Fibroblast of the aortic adventitia (primary cell): ENCODE data around the gene STEAP4. TPM values are rescaled to one million over a fixed set of nuclear protein-coding genes. Genes with fewer than 3 reads are reported as not detected.

Source experiments
- DNase-seq: peaks from one replicate; pipeline ENCODE4 v3.0.0-alpha.2; 2010; ENCODE audit warnings: low read depth
- H3K4me3 ChIP-seq: 2 replicates; pipeline ENCODE4 v1.5.1; 2011; ENCODE audit warnings: low read depth, mild to moderate bottlenecking, control low read depth, low read length, moderate library complexity
- CTCF ChIP-seq: IDR thresholded peaks from 2 replicates; pipeline ENCODE4 v1.5.1; 2011; ENCODE audit warnings: mild to moderate bottlenecking, low read length, control low read depth, inconsistent platforms; ENCODE audit not compliant: insufficient read depth
- total RNA-seq: library from RNA; depleted of rRNA; stranded (reverse); fragments of >200 nt; gene quantifications from 2 replicates; pipeline ENCODE4 v1.2.3, GENCODE V29; 2012; ENCODE audit warnings: low replicate concordance

Gene STEAP4
- total RNA-seq, 1 donor = 2.1 TPM

- no peak overlapping the region for H3K4me3 ChIP-seq
- no peak for TF ChIP-seq CTCF
- DNase-seq = no peak
These were observed 23.1 kb upstream of the STEAP4 start for GRCh38 chr7:88329532-88330463.

GRCh38 chr7:88328787-88329186 lies 22.1 kb upstream of the STEAP4 start:
- no peak overlapping the region for H3K4me3 ChIP-seq
- DNase-seq = no peak
- TF ChIP-seq CTCF = no peak

GRCh38 chr7:88324699-88325098 lies 18.0 kb upstream of the STEAP4 start:
- no peak overlapping the region for H3K4me3 ChIP-seq
- TF ChIP-seq CTCF = no peak
- DNase-seq = no peak

- H3K4me3 ChIP-seq = no peak overlapping the region
- no peak for DNase-seq
- TF ChIP-seq CTCF = no peak
These were observed 15.5 kb upstream of the STEAP4 start for GRCh38 chr7:88322151-88322550.

- no peak overlapping the region for H3K4me3 ChIP-seq
- TF ChIP-seq CTCF = no peak
- no peak for DNase-seq
These were observed 15.0 kb upstream of the STEAP4 start for GRCh38 chr7:88321694-88322093.

- DNase-seq = no peak
- no peak overlapping the region for H3K4me3 ChIP-seq
- no peak for TF ChIP-seq CTCF
These were observed 11.5 kb upstream of the STEAP4 start for GRCh38 chr7:88318196-88318595.

- H3K4me3 ChIP-seq = no peak overlapping the region
- no peak for TF ChIP-seq CTCF
- no peak for DNase-seq
These were observed 10.7 kb upstream of the STEAP4 start for GRCh38 chr7:88317422-88317821.
